ENCODE measurements around the gene SLC26A1. TPM values are rescaled to one million over a fixed set of nuclear protein-coding genes. Genes with fewer than 3 reads are reported as not detected.
A peak's percentile ranks its signal among the peaks of the same experiment; 100 is the strongest.
"Not testable (repeated sequence)": the region's sequence is repeated elsewhere in the genome, so short reads cannot be mapped to it uniquely, and the experiment has no call there.

SLC26A1 gene
- total RNA-seq, 2 donors from 2014 or later: 0.37 TPM; not detected in 1

DNA sequence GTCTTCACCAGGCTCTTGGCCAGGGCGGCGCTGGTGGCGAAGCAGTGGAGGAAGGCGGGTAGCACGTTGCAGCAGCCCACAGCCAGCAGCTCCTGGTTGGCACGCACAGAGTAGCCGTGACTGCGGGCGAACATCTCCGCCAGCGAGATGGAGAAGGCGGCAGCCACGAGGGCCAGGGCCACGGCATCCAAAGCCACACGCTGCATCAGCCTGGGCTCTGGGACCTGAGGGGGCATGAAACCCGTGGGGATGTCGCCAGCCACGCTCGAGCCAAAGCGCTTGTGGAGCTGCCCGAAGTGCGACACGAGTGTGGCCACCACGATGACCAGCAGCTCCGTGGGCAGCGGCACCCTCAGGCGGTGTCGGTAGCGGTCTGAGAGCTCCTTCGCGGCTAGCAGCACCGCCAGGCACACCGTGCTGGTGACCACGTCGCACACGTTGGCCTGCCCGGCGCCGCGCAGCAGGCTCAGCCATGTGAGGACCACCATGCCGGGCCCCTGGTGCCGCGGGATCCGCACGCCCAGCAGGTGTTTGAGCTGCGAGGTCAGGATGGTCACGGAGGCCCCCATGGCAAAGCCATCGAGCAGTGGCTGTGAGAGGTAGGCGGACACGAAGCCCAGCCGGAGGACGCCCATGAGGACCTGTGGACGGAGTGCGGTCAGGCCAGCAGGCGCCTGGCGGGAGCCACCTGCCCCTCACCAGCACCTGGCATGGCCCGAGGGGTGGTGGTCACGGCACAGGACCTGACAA lies 3.3 kb downstream of the SLC26A1 start:
- H3K4me1 Mint-ChIP-seq: no peaks in the 10 kb centered on the region
- H3K4me3 Mint-ChIP-seq: no peak overlapping the region
- no peak overlapping the region for H3K27ac Mint-ChIP-seq
- ATAC-seq (replicated peaks): no peak
- no peaks in the 10 kb centered on the region for H3K9me3 Mint-ChIP-seq
- no peaks in the 10 kb centered on the region for H3K36me3 Mint-ChIP-seq (ENCODE audit: low read depth)
- H3K27me3 Mint-ChIP-seq: no peaks in the 10 kb centered on the region

- H3K4me3 Mint-ChIP-seq: no peak overlapping the region
- H3K9me3 Mint-ChIP-seq: no peaks in the 10 kb centered on the region
- ATAC-seq (replicated peaks): no peak
- no peaks in the 10 kb centered on the region for H3K36me3 Mint-ChIP-seq (ENCODE audit: low read depth)
- no peaks in the 10 kb centered on the region for H3K27me3 Mint-ChIP-seq
- no peaks in the 10 kb centered on the region for H3K4me1 Mint-ChIP-seq
- no peak overlapping the region for H3K27ac Mint-ChIP-seq
These were observed 4.2 kb downstream of the SLC26A1 start for GRCh38 chr4:988726-989721.

DNA sequence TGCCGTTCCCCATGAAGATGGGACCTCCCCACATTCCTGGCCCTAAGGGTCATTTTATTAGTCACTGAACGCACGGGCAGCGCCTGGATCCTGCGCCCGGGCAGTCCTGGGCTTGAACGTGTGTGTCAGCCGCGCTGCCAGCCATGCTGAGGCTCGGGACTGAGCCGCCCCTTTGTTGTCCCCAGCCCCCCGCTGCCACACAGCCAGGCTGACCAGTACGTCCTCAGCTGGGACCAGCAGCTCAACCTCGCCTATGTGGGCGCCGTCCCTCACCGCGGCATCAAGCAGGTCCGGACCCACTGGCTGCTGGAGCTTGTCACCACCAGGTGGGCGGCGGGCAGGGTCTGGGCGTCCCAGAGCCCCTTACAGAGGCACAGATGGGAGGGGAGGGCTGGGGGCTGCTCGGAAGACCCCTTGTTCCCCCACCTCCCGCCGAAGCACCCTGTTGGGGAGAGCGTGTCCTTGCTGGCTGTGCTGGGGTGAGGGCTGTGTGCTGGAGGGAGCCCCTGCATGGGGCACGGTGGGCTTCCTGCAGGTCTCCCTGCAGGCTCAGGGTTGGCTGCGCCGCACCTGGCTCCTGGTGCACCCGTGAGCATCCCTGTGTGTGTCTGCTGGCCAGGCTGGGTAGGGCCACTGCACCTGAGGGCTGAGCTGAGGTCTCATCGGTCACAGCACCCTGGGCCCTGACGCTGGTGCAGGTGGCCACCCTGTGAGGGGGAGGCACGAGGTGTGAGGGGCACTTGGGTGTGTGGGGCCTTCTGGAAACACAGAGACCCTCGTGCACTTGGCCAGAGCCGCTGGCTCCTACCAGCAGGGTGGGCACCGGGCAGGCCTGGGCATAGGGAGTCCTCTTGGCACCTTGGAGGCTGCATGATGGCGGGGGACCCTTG lies 5.3 kb downstream of the SLC26A1 start:
- no peak for ATAC-seq (replicated peaks)
- Mint-ChIP-seq H3K4me1 (no peaks in the 10 kb centered on the region), H3K4me3 (peak overlapping the region; percentile 78), H3K9me3 (no peaks in the 10 kb centered on the region), H3K27ac (no peak overlapping the region), H3K36me3 (ENCODE audit: low read depth) (no peaks in the 10 kb centered on the region), H3K27me3 (no peaks in the 10 kb centered on the region)

- Mint-ChIP-seq H3K9me3 (no peaks in the 10 kb centered on the region), H3K27me3 (no peaks in the 10 kb centered on the region), H3K4me3 (peak within 1 kb of the TSS; percentile 86), H3K27ac (peak within 1 kb of the TSS; percentile 82), H3K36me3 (ENCODE audit: low read depth) (no peaks in the 10 kb centered on the region), H3K4me1 (no peaks in the 10 kb centered on the region)
- ATAC-seq (replicated peaks): peak; percentile 94
These were observed 6.2 kb downstream of the SLC26A1 start, which contains the start of gene IDUA for GRCh38 chr4:986879-987623. TSS of gene IDUA (plus strand) at chr4:987044. CDS start at chr4:987085, 41 bp downstream.

DNA sequence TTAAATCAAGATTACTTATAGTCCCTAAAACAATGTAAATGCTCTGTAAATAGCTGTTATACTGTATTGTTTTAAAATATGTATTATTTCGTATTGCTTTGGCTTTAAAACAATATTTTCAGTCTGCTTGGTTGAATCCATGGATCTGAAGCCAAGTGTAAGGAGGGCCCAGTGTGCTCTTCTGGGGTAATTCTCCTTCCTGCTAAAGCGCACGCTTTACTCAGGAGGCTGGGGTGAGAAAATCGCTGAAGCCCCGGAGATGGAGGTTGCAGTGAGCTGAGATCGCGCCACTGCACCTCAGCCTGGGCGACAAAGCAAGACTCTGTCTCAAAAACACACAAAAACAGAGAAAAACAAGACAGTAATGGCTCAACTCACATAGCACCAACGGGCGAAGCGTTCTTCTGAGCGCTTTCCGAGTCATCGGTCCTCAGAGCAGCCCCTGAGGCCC lies 6.8 kb downstream of the SLC26A1 start:
- no peaks in the 10 kb centered on the region for H3K9me3 Mint-ChIP-seq
- H3K4me1 Mint-ChIP-seq: no peaks in the 10 kb centered on the region
- H3K27ac Mint-ChIP-seq: peak overlapping the region; percentile 82
- no peaks in the 10 kb centered on the region for H3K27me3 Mint-ChIP-seq
- peak; percentile 52 for ATAC-seq (replicated peaks)
- peak overlapping the region; percentile 86 for H3K4me3 Mint-ChIP-seq
- H3K36me3 Mint-ChIP-seq (ENCODE audit: low read depth): no peaks in the 10 kb centered on the region

DNA sequence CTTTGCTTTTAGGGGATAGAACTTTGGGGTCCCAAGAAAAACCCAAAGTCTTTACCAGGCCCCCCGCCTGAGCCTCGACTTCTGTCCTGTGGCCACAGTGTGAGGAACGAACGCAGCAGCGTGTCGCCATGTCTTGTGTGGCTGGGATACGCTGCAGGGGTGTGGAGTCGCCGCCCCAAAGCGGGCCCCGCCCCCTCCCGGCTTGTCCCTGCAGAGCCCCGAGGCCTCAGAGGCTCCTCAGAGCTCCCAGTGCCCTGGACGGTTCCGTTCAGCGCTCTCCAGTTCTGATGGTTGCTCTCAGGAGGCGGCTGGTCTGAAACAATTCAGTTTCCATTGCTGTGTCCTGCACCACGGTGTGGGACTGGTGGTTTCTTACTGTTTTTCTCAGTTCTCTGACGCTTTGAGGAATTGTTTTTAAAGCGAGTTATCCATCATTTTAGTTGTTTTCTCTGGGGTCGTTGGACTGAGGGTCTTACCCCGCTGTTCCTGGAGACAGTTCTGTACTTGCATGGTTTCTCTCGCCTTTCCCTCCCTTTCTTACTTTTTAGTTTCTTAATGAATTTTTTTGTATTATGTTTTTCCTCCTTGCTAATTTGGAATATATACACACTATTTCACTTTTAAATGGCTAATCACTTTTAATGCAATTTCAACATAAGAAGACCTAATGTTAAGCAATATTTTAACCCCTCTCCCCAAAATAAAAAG lies 7.9 kb downstream of the SLC26A1 start:
- H3K27me3 Mint-ChIP-seq: no peaks in the 10 kb centered on the region
- no peaks in the 10 kb centered on the region for H3K4me1 Mint-ChIP-seq

DNA sequence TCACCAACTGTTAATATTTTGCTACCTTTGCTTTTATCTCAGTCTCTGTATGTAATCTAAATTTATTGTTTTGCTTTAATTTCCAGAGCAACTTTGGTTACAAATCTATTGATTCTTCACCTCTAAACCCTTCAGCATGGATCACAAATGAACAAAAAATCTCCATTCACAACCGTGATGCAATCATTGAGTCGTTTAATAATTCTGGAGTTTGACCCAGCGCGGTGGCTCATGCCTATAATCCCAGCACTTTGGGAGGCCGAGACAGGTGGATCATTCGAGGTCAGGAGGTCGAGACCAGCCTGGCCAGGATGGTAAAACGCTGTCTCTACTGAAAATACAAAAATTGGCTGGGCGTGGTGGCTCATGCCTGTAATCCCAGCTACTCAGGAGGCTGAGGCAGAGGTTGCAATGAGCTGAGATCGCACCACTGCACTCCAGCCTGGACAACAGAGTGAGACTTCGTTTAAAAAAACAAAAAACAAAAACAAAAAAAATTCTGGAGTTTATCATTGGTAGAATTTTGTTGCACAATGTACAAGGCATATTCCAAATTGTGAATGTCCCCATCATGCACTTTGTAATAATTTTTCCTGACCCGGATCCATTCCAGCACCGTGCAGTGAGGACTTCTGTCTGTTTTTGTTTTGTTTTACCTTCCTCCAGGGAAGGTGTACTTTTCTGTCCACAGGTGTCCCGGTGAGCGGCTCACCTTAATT lies 8.7 kb downstream of the SLC26A1 start:
- H3K36me3 Mint-ChIP-seq (ENCODE audit: low read depth): no peaks in the 10 kb centered on the region
- H3K27me3 Mint-ChIP-seq: no peaks in the 10 kb centered on the region
- no peaks in the 10 kb centered on the region for H3K9me3 Mint-ChIP-seq
- H3K4me1 Mint-ChIP-seq: no peaks in the 10 kb centered on the region
- H3K27ac Mint-ChIP-seq: no peak overlapping the region
- ATAC-seq (replicated peaks): no peak
- peak overlapping the region; percentile 86 for H3K4me3 Mint-ChIP-seq

More for the DNA sequence above, 7.9 kb downstream of the SLC26A1 start:
- no peaks in the 10 kb centered on the region for H3K9me3 Mint-ChIP-seq
- ATAC-seq (replicated peaks): peak; percentile 65
- H3K4me3 Mint-ChIP-seq: peak overlapping the region; percentile 86
- no peak overlapping the region for H3K27ac Mint-ChIP-seq
- no peaks in the 10 kb centered on the region for H3K36me3 Mint-ChIP-seq (ENCODE audit: low read depth)

- H3K4me3 Mint-ChIP-seq: no peak overlapping the region
- ATAC-seq (replicated peaks): no peak
- no peak overlapping the region for H3K27ac Mint-ChIP-seq
- no peaks in the 10 kb centered on the region for H3K4me1 Mint-ChIP-seq
- H3K27me3 Mint-ChIP-seq: no peaks in the 10 kb centered on the region
- no peaks in the 10 kb centered on the region for H3K36me3 Mint-ChIP-seq (ENCODE audit: low read depth)
- no peaks in the 10 kb centered on the region for H3K9me3 Mint-ChIP-seq
These were observed 10.4 kb downstream of the SLC26A1 start for GRCh38 chr4:982814-983213.

DNA sequence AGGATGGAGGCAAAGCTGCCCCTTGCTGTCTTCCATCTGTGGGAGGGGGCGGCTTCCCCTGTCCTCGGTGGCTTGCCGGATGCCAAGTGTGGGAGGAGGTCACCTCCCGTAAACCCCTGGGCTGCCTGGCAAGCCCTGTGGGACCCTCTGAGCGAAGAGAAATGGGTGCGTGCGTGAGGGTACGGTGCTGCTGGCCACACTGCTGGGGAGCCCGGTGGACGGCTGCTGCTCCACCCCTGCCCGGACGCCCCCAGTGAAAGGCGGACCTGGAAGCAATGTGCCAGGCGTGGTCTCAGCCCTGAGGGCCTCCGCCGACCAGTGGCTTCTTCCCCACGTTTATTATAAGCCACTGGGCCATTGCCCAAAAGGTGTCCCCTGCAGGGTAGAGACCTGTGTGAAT lies 10.9 kb downstream of the SLC26A1 start:
- Mint-ChIP-seq H3K36me3 (ENCODE audit: low read depth) (no peaks in the 10 kb centered on the region), H3K9me3 (no peaks in the 10 kb centered on the region), H3K27me3 (no peaks in the 10 kb centered on the region), H3K4me1 (no peaks in the 10 kb centered on the region), H3K27ac (no peak overlapping the region), H3K4me3 (no peak overlapping the region)
- ATAC-seq (replicated peaks): no peak

DNA sequence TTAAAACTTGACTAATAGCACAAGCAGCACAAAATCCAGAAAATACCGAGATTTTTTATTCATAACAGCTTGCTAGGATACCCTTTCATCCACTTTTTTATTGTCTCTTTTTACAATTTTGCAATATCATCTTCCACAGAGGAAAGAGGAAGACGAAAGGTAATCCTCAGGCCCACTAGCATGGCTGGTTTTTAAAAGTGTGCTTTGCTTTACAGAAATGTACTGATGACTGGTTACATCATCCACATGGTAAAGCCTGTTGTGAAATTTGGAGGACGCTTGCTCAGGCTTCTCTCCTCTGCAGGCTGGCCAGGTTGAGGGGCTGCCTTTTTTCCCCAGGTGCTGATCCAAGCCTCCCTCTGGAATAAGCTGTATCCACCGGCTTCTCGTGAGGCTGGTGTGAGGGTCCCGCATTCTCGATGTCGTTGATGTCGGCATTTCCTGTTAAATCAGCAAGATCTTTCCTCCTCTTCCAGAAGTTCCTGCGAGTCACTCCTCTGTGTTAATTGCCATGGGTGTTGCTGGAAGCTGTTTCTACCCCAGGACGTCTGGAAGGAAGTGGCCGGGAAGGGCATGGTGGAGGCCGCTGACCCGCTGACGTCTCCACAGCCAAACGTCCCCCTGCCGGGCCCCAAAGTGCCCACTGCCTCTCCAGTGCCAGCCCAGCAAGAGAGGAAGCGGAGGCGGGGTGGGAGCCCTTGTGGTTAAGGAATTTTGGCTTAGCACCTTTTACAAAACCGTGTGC lies 14.1 kb downstream of the SLC26A1 start:
- no peaks in the 10 kb centered on the region for H3K36me3 Mint-ChIP-seq (ENCODE audit: low read depth)
- no peaks in the 10 kb centered on the region for H3K9me3 Mint-ChIP-seq
- no peak for ATAC-seq (replicated peaks)
- H3K4me3 Mint-ChIP-seq: no peak overlapping the region
- H3K4me1 Mint-ChIP-seq: no peaks in the 10 kb centered on the region
- no peaks in the 10 kb centered on the region for H3K27me3 Mint-ChIP-seq
- no peak overlapping the region for H3K27ac Mint-ChIP-seq

- not testable (repeated sequence) for H3K27ac Mint-ChIP-seq, H3K4me3 Mint-ChIP-seq
These were observed 17.2 kb downstream of the SLC26A1 start for GRCh38 chr4:976016-976415.

GRCh38 chr4:974668-975067 lies 18.5 kb downstream of the SLC26A1 start:
- Mint-ChIP-seq H3K27ac (no peak overlapping the region), H3K27me3 (no peaks in the 10 kb centered on the region), H3K36me3 (ENCODE audit: low read depth) (no peaks in the 10 kb centered on the region), H3K4me3 (no peak overlapping the region), H3K4me1 (no peaks in the 10 kb centered on the region), H3K9me3 (no peaks in the 10 kb centered on the region)
- ATAC-seq (replicated peaks): no peak

More at GRCh38 chr4:976016-976415, 17.2 kb downstream of the SLC26A1 start:
- not testable (repeated sequence) for H3K36me3 Mint-ChIP-seq (ENCODE audit: low read depth); H3K27me3 Mint-ChIP-seq; H3K9me3 Mint-ChIP-seq; ATAC-seq (replicated peaks); H3K4me1 Mint-ChIP-seq

Measured in activated T-helper 17 cell treated with anti-CD3 and anti-CD28 coated beads, Interleukin-2, amount 50 U/mL, for 72 hours (primary cell).